K562 (cell line): ENCODE measurements around the gene DACT3.

ENCODE experiments used
- CREBBP ChIP-seq: IDR thresholded peaks from one replicate; pipeline ENCODE4 v1.6.1; 2012; ENCODE audit warnings: low read depth, mild to moderate bottlenecking, control low read depth, inconsistent platforms, low read length
- POLR2A ChIP-seq: fragments of 450-650 bp; conservative IDR thresholded peaks from 2 replicates; pipeline ENCODE4 v1.6.1; 2016
- YY1 ChIP-seq, 3 experiments: IDR thresholded peaks; 2 replicates each; pipeline ENCODE4 v1.6.1; 2011; ENCODE audit warnings: low read length in 2 of 3, mild to moderate bottlenecking in 2 of 3, moderate library complexity in 2 of 3, borderline replicate concordance in 1 of 3, control low read depth in 1 of 3, low read depth in 1 of 3; ENCODE audit not compliant: insufficient read depth in 3 of 3, insufficient replicate concordance in 2 of 3, control insufficient read depth in 1 of 3, insufficient read length in 1 of 3; ENCODE audit errors: extremely low read depth in 1 of 3

GRCh38 chr19:46608581-46609345 is 52.2 kb downstream of the DACT3 start:
- TF ChIP-seq YY1 (IDR thresholded peaks at IDR 0.05; ENCODE audit: borderline replicate concordance in 1 of 3, control insufficient read depth in 1 of 3, extremely low read depth in 1 of 3, insufficient read depth in 3 of 3, insufficient read length in 1 of 3, insufficient replicate concordance in 2 of 3, low read depth in 1 of 3, low read length in 2 of 3) (no peak), POLR2A (no peak), CREBBP (no peak)
